HG03342 (cell line): Measurements from ENCODE around the gene MNDA.

Source experiments
- ATAC-seq: cut with Tn5 transposase; IDR thresholded peaks from one replicate; pipeline ENCODE4 v1.9.1; 2021; ENCODE audit warnings: mild to moderate bottlenecking, moderate library complexity; ENCODE audit not compliant: unreplicated experiment

Gene MNDA

GRCh38 chr1:158830904-158831507 lies at the start of gene MNDA:
Gene MNDA, plus strand, starts transcription at chr1:158831351. Its CDS starts 10,803 bp downstream, at chr1:158842154.
- ATAC-seq, result peak; percentile 96

DNA sequence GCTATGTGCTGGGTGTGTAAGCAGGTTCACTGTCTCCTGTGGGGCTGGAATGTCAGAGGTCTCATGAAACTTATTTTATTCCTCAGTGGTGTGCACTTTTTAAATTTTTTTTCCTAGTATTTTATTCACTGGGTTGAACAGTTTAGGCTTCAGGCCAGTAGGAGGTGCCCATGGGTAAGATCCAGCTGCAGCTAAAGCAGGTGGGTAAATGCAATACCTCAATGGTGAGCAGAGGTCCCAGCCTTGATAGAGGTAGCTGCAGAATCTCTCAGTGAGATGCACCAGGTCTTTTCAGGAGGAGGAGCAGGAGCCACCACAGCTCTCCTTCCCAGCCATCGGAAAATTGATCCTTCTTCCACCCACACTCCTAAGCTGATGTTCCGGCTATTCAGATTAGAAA lies 37.5 kb upstream of the MNDA start:
- no peak for ATAC-seq

- no peak for ATAC-seq
Observed at GRCh38 chr1:158794247-158794646, 36.9 kb upstream of the MNDA start.

- ATAC-seq, result no peak
Observed at GRCh38 chr1:158798531-158798930, 32.6 kb upstream of the MNDA start.

- ATAC-seq, result no peak
Observed at GRCh38 chr1:158799689-158800088, 31.5 kb upstream of the MNDA start.

GRCh38 chr1:158800526-158800925 lies 30.6 kb upstream of the MNDA start:
- ATAC-seq, result no peak

DNA sequence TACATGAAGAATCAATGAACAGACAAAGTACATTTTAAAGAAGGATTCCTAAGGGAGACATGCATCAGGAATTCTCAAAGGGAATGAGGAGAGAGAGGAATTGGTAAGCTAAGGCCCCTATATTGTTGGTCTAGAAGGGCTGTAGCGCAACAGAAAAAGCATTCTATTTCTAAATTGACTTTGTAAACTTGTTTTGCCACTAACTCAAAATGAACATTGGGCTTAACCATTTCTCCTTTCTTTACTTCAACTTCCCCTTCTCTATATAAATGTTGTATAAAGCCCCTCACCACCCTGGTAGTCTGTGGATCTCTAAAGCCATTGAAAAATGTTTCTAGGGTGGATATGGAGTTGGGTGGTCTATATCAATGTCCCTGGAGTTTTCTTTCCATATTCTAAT lies 29.8 kb upstream of the MNDA start:
- no peak for ATAC-seq

- ATAC-seq, result no peak
Observed at GRCh38 chr1:158803678-158804077, 27.5 kb upstream of the MNDA start.

DNA sequence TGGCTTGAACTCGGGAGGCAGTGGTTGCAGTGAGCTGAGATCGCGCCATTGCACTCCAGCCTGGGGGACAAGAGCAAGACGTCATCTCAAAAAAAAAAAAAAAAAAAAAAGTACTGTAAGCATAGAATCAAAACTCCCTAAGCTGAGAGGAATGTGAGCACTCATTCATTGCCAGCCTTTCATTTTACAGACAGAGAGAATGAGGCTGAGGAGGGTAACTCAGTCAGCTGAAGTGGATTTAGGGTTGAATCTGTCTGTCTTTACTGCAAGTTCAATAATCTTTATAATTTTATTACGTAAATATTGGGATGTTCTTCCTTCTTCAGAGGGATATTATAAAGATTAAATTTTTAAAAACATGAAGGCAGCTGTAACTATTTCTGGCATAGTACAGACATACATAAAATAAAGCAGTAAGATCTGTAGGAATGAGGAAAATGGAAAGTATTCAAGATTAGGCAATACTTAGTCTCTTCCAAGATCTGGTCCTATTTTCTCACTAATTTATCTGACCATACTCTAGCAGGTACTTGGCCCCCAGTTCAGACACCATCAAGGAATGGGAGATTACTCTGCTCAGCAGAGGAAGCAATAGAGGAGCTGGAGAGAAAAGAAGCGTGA lies 24.1 kb upstream of the MNDA start:
- no peak for ATAC-seq

DNA sequence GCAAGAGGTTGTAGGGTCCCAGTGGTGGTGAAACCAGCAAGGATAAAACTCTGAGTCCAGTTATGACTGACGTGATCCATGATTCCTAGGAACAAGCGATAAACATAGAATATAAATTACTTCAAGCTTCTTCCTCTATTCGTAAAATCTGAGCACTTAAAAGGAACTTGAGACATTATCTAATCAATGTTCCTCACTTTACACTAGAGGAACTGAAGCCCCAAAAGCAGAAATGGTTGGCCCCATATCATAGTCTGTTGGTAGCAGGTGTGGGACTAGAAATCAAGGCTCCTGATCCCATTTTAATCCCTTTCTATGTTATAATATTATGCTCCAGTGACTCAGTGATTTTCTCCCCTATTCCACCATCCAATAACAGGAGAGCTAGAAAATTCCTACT lies 21.9 kb upstream of the MNDA start:
- no peak for ATAC-seq

- ATAC-seq, result no peak
Observed at GRCh38 chr1:158809862-158810261, 21.3 kb upstream of the MNDA start.

- ATAC-seq, result no peak
Observed at GRCh38 chr1:158810311-158810710, 20.8 kb upstream of the MNDA start.

- ATAC-seq, result no peak
Observed at GRCh38 chr1:158812336-158812735, 18.8 kb upstream of the MNDA start.

DNA sequence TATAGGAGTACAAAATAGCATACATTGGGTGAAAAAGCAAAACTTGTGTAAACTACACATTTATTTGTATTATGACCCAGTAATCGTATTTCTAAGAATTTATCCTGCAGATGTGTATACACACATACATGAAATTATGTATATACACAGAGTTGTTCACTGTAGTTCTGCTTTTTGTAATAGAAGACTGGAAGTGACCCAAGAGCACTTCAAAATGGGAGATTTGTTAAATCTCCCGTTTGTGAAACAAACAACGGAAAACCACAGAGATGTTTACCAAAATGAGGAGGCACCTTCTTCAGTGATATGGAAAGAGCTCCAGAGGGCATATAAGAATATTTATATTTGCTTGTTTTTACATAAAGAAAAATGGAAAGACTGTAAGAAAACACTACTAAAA lies 18.0 kb upstream of the MNDA start:
- ATAC-seq, result no peak

DNA sequence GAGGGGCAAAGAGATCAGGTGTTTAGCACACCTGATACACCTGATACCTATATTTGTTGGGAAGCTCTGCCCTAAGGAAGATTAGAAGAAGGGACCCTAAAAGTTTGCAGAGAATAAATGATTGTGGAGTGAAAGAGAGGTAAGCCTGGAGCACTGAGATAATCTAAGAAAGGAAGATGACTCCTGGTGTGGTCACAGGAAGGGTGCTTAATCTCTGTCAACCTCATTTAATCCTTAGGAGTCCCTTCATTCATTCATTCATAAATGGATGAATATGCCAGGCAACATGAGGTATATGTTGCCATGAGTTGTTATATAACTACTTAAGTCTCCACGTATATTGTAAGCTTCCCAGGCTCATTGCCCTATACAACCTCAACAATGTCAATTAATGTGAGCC lies 16.2 kb upstream of the MNDA start:
- no peak for ATAC-seq

GRCh38 chr1:158818560-158818959 lies 12.6 kb upstream of the MNDA start:
- no peak for ATAC-seq

- ATAC-seq, result no peak
Observed at GRCh38 chr1:158818975-158819431, 12.1 kb upstream of the MNDA start.

DNA sequence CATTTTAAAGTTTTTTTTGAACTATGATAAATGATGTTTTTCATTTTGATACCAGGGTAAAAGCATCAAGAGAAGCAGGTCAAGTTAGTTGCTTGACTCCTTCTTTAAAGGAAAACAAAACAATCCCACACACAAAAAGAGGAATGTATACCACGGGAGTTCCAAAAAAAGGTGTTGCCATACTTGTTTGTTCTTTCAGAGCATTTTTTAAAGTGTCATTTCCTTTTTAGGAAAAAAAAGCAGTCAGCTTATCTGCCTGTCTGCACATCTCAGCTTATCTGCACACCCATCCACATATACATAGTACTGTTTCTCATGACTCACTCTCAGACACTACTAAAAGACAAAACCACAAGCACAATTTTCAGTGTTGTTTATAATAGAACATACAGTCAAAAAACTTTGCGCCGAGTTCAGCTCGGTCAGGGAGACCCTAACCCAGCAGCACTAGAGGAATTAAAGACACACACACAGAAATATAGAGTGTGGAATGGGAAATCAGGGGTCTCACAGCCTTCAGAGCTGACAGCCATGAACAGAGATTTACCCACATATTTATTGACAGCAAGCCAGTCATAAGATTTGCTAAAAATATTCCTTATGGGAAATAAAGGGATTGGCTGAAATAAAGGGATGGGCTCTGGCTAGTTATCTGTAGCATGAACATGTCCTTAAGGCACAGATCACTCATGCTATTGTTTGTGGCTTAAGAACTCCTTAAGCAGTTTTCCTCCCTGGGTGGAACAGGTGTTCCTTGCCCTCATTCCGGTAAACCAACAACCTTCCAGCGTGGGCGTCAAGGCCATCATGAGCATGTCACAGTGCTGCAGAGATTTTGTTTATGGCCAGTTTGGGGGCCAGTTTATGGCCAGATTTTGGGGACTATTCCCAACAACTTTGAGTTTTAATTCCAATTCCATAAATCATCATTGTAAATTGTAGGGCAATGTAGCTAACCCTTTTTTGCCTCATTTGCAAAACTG lies 11.4 kb upstream of the MNDA start:
- ATAC-seq, result peak; percentile 74

DNA sequence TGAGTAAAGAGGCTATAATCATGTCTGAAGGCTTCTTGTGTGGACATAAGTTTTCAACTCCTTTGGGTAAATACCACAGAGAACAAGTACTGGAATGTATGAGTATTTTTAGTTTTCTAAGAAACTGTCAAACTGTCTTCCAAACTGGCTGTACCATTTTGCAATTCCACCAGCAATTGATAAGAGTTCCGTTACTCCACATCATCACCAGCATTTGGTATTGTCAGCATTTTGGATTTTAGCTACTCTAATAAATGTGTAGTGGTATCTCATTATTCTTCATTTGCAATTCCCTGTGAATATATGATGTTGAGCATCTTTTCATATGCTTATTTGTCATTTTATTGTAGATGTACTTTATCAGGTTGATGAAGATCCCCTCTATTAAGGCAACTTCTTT lies 9.4 kb upstream of the MNDA start:
- no peak for ATAC-seq

- peak; percentile 50 for ATAC-seq
Observed at GRCh38 chr1:158830074-158830677, 975 bp upstream of the MNDA start.

DNA sequence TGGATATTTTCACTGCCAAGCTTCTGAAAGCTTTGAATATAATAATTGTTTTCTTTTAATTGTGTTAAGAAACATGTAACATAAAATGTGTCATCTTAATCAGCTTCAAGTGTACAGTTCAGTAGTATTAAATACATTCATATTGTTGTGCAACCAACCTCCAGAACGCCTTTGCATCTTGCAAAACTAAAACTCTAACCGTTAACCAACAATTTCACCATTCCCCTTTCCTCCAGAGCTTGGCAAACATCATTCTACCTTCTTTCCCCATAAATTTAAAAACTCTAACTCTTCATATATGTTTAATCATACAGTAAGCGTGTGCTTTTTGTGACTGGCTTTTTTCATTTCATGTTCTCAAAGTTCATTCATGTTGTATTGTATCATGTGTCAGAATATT lies 2.1 kb downstream of the MNDA start:
- ATAC-seq, result no peak
